Measurements from ENCODE around the gene TMEM213.
A peak's percentile ranks its signal among the peaks of the same experiment; 100 is the strongest.

The TMEM213 gene

GRCh38 chr7:138843632-138844580 lies 46.1 kb downstream of the TMEM213 start:
- DNase-seq = no peak

- no peak for DNase-seq
Measured at GRCh38 chr7:138845711-138846110, 47.9 kb downstream of the TMEM213 start.

- no peak for DNase-seq
Measured at GRCh38 chr7:138848056-138848980, 50.5 kb downstream of the TMEM213 start.

- DNase-seq = no peak
Measured at GRCh38 chr7:138849701-138850100, 51.9 kb downstream of the TMEM213 start.

- no peak for DNase-seq
Measured at GRCh38 chr7:138852469-138852868, 54.7 kb downstream of the TMEM213 start.

GRCh38 chr7:138853448-138853847 lies 55.7 kb downstream of the TMEM213 start:
- no peak for DNase-seq

- no peak for DNase-seq
Measured at GRCh38 chr7:138854115-138854645, 56.4 kb downstream of the TMEM213 start.

- DNase-seq = no peak
Measured at GRCh38 chr7:138857728-138858127, 59.9 kb downstream of the TMEM213 start.

GRCh38 chr7:138861051-138861450 lies 63.3 kb downstream of the TMEM213 start:
- DNase-seq = no peak

- DNase-seq = no peak
Measured at GRCh38 chr7:138863931-138864330, 66.1 kb downstream of the TMEM213 start.

- peak; percentile 65 for DNase-seq
Measured at GRCh38 chr7:138864667-138865066, 66.9 kb downstream of the TMEM213 start.

GRCh38 chr7:138865843-138866242 lies 68.0 kb downstream of the TMEM213 start:
- no peak for DNase-seq

- no peak for DNase-seq
Measured at GRCh38 chr7:138866353-138866752, 68.6 kb downstream of the TMEM213 start.

- DNase-seq = no peak
Measured at GRCh38 chr7:138867744-138868143, 70.0 kb downstream of the TMEM213 start.

GRCh38 chr7:138868711-138869110 lies 70.9 kb downstream of the TMEM213 start:
- no peak for DNase-seq

- no peak for DNase-seq
Measured at GRCh38 chr7:138869353-138869752, 71.6 kb downstream of the TMEM213 start.

- DNase-seq = no peak
Measured at GRCh38 chr7:138871065-138871813, 73.4 kb downstream of the TMEM213 start.

- no peak for DNase-seq
Measured at GRCh38 chr7:138871814-138872090, 74.0 kb downstream of the TMEM213 start.

GRCh38 chr7:138872576-138872975 lies 74.8 kb downstream of the TMEM213 start:
- peak; percentile 49 for DNase-seq

- DNase-seq = no peak
Measured at GRCh38 chr7:138873220-138873892, 75.6 kb downstream of the TMEM213 start.

- peak; percentile 39 for DNase-seq
Measured at GRCh38 chr7:138875794-138876193, 78.0 kb downstream of the TMEM213 start.

GRCh38 chr7:138876326-138876725 lies 78.5 kb downstream of the TMEM213 start:
- no peak for DNase-seq

All from fibroblast of skin of back (primary cell).